TTC549 (cell line): ENCODE data around the gene SLC24A4.

Experiments used
- FAIRE-seq: peaks from 2 replicates; lab custom pipeline; 2012; peaks lifted over from hg19 to GRCh38; lab: Jason Lieb, UNC

Gene SLC24A4

DNA sequence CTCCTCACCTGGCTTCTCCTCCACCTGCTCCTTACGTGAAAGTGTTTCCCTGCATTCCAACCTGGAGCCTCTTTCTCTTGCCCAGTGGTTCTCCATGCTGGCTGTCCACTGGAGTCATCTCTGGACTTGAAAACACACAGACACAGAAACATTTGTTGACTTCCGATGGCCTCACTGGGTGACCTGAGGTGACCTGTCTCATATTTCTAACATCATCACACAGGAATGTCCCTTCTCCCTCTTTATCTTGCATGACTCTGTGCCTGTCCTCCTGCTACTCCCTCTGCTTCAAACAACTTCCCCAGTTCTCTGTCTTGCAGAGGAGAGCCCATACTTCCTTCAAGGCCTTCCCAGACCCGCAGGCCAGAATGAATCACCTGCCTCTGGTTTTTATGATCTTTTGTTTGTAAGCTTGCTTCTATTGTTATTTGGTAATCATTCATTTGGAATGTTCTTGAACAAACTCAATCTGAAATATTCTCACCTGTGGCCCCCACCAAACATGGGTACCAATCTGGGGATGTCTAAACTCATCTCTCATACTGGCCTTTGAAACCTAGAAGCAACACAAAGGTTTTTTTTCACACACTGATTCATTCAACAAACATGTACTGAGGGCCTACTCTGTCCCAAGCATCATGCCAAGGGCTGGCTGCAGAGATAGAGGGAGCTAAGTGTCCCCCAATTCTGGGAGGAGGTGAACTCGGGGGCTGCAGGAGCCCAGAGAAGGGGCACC lies 181.0 kb downstream of the SLC24A4 start:
- FAIRE-seq: no peak

DNA sequence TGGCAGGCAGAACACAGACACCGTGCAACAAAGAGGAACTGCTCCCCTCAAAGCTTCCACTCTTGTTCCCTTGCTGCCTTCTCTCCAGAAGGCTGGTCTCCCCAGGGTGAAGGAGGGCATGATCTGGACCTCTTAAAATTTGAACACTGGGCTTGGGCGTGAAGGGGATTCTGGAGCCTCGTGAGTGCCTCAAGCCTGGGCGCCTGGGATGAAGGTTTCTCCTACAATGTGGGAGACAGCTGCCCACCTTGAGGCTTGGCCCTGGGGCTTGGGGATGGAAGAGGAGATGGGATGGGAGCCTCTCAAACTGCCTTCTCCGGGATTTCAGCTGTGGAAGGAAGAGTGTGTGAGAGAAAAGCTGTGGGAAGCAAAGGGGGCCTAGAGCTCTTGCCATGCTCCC lies 182.9 kb downstream of the SLC24A4 start:
- FAIRE-seq: no peak

DNA sequence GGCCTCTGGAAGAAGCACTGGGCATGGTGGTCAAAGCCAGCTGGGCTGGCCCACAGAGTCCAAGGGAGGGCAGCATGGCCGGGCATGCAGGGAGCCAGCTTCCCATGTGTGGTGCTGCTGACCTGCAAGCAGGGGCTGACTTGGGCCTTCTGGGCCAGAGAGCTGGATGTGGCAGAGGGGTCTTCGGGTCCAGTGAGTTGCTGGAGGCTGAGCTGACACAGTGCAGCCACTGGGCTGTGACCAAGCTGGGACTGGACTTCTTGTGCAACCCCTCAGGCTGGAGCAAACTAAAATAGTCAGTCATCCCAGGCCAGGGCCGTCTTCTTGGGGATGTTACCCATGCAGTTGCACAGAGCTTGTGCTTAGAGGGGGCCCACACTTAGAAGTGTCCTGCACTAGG lies 183.3 kb downstream of the SLC24A4 start:
- no peak for FAIRE-seq

DNA sequence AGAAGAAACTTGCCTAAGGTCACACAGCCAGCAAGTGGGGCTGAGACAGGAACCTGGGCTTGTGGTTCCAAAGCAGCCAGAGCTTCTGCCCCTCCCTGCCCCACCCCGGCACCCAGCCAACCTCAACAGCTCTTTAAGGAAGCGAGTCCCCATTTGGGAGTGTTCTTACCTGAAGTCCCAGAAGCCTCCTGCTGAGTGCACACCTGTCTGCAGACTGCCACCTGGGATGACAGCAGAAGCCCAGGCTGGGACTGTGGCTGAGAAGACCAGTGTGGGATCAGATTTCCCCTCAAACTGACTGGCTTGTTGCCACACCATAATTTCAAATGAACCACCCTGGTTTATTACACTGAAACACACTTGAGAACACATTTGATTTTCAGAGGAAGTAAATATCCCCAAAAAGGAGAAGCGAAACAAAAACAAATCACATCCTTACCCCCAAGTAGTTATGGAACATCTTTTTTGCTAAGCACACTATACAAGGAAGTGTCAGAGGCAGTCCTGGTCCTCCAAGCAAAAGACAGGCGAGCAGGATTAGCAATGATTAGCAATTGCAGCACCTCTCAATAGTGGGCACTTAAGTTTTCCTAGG lies 184.3 kb downstream of the SLC24A4 start:
- no peak for FAIRE-seq

DNA sequence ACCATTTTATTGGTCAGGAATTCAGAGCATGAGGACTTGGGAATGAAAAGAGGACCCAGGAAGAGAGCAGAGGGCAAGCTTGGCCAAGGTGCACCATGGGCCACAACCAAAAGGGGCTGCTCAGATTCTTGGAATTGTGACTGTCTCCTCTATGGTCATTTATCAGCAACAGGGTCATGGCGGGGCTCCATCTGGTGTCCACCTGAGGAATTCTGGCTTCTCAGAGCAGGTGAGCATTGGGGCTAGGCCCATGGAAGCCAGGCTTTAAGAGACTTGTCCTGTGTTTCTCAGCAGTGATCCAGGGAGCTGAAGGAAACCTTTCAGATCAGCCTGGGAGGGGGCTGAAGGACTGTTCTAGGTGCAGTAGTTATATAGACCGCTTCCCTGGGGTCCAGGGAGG lies 188.0 kb downstream of the SLC24A4 start:
- no peak for FAIRE-seq

DNA sequence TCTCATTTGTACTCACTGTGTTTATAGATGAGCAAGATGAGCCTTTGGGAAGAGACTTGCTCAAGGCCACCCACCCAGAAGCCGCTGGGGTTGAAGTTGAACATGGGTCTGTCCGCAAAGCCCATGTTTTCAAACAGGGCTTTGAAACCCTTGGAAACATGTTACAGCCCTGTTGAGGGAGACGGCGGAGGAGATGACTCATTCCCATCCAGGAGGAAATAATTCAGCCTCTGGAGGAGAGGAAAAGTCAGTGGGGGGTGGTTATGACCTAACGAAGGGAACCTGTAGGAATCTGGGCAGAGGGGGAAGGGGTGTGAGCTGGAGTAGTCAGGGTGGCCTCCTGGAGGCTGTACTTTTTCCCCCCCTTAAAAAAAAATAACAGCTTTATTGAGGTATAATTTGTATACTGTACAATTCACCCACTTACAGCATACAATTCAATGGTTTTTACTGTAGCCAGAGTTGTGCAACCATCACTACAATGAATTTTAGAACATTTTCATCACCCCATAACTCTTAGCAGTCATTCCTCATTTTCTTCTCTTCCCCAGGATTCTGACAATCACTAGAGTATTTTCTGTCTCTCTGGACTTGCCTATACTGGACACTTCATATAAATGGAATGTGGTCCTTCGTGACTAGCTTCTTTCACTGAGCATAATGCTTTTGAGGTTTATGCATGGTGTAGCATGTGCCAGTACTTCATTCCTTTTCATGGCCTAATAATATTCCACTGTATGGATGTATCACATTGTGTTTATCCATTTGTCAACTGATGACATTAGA lies 188.7 kb downstream of the SLC24A4 start:
- no peak for FAIRE-seq

DNA sequence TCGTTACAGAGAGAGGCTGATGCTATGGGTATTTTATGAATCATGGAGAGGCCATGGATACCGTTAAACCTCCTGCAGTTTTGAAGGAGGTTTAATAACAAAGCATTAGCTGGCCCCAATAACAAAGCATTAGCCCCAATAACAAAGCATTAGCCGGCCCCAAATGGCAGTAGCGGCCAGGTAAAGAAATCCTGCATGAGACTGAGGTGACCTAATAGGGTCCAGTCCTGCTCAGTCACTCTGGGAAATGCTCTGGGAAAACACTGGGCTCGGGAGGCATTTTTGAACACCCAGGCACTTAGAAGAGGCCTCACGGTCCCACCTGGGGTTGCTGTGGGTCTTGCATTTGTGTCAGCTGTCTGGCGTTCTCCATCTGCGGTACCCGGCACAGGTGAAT lies 189.8 kb downstream of the SLC24A4 start:
- FAIRE-seq: no peak

DNA sequence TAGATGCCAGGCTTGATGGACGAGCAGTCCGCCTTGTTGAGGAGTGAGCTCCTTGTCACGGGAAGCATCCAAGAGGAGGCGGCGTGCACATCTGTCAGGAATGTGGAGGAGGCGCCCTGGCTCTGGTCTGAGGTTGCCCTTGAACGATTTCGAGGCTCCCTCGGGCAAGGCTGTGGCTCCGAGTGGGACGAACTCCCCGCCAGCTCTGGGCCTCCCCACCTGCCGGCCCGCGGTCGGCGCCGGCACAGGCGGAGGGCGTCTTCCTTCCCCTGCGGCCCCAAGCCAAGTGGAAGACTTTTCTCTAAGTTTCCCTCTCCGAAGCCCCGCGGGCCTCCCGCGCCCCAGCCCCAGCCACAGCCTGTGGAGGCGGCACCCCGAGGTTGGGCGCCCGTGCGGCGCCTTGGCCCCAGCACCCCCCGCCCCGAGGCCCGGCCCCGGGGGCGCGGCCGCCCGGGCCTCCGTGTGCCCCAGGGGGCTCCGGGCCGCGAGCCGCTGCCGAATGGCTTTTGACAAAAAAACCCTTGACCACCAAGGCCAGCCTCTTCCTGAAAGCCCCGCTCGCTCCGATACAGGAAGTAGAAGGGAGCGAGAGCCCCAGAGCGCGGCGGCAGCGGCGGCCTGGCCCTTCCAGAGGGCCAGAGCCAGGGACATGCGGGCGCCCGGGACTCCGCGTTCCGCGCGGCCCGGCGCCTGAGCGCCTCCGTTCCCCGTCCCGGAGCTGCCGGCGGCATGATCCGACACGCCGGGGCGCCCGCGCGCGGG lies 190.4 kb downstream of the SLC24A4 start, which contains the start of gene RIN3:
Gene RIN3 (plus strand): TSS at position 578 of the 762 bp plus-strand sequence. CDS start 152 bp downstream, at position 730.
- FAIRE-seq: no peak

DNA sequence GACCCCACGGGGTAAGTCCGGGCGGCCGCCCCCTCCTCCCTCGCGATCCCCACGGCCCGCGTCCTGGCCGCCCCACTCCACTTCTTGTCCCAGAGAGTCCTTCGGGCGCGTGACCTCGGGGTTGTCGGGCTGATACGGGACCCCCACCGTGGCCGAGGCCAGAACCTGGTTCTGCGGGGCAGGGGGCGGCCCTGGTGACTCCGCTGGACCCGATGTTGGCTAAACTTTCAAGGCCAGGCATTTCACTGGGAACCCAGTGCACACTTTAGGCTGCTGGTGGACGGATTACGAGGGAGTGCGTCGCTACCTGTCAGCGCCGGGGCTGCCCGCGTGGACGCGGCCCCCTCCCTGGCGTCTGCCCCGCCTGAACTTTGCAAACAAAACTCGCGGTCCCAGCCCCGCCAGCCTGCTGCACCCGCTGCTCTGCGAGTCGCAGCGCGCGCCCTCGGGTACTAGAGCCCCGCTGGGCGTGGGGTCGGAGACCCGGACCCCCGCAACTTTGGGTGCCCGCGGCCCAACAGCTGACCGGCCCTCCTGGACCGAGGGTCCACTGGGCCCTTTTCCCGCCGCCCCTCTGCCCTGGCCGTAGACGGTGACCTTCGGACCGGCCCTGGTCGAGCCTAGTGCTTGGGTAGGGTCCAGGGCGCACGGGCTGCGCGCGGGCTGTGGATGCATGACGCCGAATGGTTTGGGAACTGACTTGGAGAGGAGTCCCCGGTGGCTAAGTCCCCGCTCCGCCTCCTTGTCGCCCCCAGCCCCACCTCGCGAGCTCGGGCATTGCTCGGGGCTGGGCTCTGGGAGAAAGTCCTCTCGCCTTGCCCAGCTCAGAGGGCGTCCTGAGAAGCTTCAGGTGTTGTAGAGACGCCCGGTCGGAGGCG lies 191.2 kb downstream of the SLC24A4 start:
- FAIRE-seq: no peak

DNA sequence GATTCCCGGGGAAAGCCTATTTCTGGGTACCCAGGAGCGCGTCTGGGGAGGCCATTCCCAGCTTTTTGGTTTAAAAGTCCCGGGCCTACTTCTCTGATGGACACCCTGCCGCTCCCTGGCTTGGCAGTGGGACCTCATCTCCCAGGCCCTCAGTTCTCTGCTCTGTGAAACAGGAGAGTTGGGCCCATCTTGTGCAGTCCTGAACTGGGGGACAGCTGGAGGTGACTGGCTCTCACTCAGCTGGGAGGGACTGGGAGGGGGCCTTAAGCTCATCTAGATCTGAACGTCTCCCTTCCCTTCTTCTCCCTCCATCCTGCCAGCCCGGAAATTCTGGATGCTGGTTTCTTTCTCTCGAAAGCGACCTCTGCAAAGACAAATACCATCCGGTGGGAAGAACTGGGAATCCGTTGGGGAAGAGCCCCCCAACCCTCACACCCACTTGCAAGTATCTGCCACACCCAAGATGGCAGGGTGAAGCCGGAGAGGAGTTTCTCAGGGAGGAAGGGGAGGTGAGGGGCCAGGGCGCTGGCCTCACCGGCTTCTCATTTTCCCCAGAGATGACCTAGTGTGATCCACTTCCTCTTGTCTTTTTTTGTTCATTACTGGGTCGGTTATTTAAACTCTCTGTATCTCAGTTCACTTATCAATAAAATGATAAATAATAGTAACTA lies 192.0 kb downstream of the SLC24A4 start:
- FAIRE-seq: no peak

DNA sequence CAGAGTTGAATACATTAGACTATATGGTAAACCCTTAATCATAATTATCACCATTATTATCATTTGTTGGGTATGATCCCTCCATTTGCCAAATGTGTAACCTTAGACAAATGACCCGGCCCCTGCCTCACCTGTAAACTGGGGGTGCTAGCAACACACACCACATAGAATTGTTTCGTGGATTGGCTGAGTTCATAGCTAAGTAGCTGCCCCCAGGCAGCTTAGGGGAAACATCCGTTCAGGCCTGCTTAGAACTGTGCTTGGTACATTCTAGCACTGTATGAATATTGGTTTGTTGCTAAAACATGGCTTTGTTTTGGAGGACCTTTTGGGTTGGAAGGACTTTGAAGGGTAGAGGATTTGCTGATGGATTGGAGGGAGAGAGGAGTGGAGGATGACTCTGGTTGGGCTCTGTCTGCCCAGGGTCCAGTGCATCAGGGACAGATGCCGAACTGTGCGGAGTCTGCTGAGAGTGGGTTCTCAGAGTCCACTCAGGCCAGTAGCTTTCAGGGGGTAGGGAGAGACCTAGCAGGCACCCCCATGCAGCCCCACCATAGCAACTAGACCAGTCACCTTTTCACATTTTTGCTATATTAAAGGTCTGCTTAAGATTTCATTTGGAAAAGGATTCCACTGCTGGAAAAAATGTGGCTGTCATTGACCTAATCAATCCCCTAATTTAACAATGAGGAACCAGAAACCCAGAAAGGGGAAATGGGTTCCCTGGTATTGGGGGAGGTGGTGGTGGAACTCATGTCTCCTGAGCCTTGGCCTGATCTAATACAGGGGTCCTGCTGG lies 192.8 kb downstream of the SLC24A4 start:
- FAIRE-seq: no peak

DNA sequence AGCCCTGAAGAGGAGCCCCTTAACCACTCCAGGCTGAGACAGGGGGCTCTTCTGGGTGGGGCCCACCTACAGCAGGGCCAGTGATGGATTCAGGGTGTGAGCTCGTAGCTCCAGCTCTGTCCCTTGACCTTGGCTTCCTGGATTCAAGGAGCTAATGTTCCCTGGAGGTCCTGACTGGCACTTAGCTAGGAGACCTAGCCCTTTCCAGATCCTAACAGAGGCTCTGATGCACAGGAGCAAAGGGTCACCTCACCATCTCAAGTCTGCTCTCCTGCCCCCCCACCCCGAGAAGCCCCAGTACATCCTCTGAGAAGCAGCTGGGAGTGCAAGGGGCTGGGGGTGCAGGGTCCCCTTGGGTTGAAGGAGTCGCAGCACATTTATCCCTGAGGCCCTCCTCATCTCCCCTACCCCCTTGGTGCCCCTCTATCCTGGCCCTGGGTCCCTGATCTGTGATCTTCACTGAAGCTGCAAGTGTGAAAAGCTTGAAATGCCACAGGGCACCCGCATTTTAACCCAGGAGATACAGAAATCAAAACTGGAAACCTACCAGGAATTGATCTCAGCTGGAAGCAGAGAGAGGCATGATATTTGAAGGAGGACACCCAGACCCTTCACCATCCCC lies 193.5 kb downstream of the SLC24A4 start:
- no peak for FAIRE-seq

DNA sequence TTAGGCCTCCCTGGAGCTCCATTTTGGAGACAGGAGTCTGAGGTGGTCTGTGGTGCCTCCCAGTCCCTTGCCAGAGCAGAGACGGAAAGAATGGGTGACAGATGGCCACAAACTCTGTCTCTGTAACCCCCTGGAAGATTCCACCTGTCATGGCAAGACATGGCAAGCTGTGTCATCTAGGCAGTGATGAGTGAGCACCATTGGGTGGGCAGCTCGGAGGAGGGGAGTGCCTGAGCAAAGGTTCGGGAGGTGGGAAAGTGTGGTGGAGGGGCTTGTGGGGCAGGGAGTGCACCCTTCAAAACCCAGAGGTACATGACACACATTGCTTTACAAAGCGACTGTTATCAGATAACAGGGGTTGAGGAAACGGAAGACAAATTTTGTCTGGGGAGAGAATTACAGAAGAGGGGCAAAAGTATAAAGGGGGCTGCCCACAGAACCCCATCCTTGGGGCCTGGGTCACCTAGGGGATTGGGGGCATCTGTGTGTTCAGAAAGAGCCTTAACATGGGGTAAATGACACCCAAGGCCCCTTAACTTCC lies 194.1 kb downstream of the SLC24A4 start:
- FAIRE-seq: no peak

DNA sequence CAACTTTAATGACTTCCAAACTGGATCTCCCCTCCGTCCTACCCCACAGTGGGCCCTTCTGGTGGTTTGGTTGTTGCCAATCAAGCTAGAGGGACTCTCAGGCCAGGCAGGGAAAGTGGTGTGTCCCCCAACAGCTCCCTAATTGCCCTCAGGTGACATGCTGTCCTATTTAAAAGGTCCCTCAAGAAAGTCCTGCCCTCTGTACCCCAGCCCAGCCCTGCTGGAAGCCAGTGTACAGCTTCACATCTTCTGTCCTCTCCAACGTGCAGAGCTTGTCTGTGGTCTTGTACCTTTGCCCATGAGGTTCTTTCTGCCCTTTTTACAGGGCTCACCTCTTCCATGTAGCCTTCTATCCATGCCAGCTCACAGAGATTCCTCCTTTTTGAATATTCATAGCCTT lies 194.8 kb downstream of the SLC24A4 start:
- no peak for FAIRE-seq

DNA sequence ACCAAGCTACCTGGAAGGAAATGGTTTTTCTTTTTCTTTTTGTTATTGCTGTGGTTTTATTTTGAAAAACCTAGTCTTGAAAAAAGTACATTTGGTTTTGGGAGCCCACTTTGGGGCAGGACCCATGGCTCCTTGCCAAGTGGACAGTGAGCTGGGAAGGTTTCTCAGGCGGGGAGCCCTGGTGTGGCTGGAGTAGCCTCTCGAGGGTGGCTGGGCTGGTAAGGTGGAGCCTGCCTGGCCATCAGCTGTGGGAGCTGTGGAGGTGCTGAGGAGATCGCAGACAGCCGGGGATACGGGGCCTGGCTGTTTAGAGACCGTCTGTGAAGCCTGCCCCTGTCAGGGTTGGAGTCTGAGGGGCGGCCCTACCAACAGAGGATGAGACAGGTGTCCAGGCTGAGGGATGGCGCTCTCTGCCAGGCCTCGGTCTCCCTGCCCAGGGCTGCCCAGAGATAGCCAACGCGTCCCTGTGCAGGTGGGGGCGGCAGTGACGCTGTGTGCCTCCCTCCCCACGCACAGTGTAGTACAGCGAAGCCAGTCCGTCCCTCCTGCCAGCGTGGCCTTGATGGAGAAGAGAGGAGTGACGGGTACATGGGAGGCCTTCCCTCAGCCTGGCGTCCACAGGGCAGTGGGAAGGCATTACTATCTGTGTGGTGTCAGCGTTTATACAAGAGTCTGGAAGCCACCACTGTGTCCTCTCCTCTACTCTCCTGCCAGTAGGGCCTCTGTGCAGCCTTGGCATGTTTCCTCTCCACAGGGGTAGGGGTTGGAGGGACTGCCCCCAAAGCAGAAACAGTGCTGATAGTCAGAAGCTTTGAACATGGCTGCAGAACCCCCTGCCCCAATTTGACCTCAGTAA lies 196.5 kb downstream of the SLC24A4 start:
- no peak for FAIRE-seq

DNA sequence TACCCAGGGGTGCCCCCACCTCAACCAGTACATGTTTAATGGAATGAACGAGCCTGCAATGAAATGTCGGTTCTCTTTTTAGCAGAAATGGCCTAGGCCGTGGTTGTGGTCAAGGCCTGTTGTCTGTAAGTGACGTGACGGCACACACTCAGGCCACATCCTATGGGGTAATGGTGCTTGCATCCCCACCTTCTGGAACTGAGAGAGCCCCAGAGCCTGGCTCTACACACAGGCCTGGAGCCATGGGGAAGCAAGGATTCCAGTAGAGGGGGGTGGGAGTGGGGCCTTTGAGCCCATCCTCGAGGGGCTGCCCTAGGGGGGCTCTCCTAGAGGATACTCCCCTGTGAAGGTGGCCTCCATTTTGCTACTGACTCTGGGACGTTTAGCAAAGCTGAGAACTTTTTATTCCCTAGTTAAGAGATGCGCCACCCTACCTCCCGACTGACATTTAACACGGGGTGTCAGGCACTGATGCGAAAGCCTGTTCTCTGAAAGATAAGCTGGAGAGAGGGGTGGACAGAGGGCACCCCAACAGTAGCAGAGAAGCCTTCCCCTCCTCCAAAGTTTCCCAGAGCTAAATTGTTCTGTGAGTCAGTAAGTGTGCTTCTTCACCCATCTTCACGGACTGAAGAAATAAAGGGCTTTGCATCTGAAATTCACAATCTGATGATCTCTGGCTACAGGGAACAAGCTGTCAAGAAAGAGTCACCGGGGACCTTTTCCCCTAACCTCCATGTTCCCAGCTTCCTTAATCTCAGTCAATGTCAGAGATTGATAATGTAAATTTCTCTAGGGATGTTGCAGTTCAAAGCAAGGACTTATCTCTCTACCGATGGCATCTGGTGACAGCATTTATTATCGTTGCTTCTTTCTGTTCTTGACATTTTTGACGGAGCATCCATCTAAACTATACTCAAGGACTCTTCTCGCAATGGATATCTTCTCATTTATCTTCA lies 197.4 kb downstream of the SLC24A4 start:
- FAIRE-seq: no peak

DNA sequence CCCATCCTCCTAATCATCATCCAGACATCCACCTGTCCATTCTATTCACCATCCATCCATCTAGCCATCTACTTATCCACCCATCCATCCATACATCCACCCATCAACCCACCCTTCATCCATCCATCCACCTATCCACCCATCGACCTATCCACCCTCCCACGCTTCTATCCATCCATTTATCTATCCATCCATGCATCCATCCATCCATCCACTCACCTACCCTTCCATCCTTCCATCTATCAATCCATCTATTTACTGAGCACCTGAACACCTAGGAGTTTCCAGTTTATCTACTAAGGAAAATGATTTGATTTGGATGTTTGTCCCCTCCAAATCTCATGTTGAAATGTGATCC lies 198.1 kb downstream of the SLC24A4 start:
- no peak for FAIRE-seq
